GM12891 (cell line): ENCODE data around the gene STAT5A.

ENCODE experiments used
- PAX5 ChIP-seq: IDR thresholded peaks from 2 replicates; pipeline ENCODE4 v1.6.1; 2011; ENCODE audit warnings: low read length, moderate library complexity, mild to moderate bottlenecking; ENCODE audit not compliant: insufficient read depth, severe bottlenecking
- POLR2A ChIP-seq: IDR thresholded peaks from 2 replicates; pipeline ENCODE4 v1.6.1; 2011; ENCODE audit warnings: low read depth, low read length, control low read depth
- POLR2AphosphoS5 ChIP-seq: IDR thresholded peaks from 2 replicates; pipeline ENCODE4 v1.6.1; 2011; ENCODE audit warnings: low read depth, low read length, control low read depth
- POU2F2 ChIP-seq: IDR thresholded peaks from 2 replicates; pipeline ENCODE4 v1.6.1; 2011; ENCODE audit warnings: low read depth, mild to moderate bottlenecking, control low read depth, low read length, moderate library complexity
- SPI1 ChIP-seq: IDR thresholded peaks from 2 replicates; pipeline ENCODE4 v1.6.1; 2011; ENCODE audit warnings: low read depth, low read length, control low read depth
- TAF1 ChIP-seq: IDR thresholded peaks from 2 replicates; pipeline ENCODE4 v1.6.1; 2011; ENCODE audit warnings: low read depth, low read length, control low read depth

- peak; percentile 67 for TF ChIP-seq POLR2A
- TF ChIP-seq POLR2AphosphoS5: no peak
- TF ChIP-seq SPI1: no peak
- 0 out of 2 replicates have a peak, but pooled peaks have one; percentile 51 for TF ChIP-seq TAF1
- TF ChIP-seq PAX5: no peak
- TF ChIP-seq POU2F2: no peak
Measured at GRCh38 chr17:42287305-42287976, 857 bp upstream of the STAT5A start.
